Glutamatergic neuron (in vitro differentiated cells): ENCODE results near the gene C14orf180. TPM values are rescaled to one million over a fixed set of nuclear protein-coding genes. Genes with fewer than 3 reads are reported as not detected.
A peak's percentile ranks its signal among the peaks of the same experiment; 100 is the strongest.

ENCODE experiments used
- DNase-seq: peaks from one replicate; pipeline ENCODE4 v3.0.0; 2022
- H3K27ac Mint-ChIP-seq: one replicate; pipeline ENCODE4 v1.8.0; 2020; ENCODE audit warnings: mild to moderate bottlenecking, mixed read lengths, inconsistent platforms; ENCODE audit not compliant: unreplicated experiment
- H3K27me3 Mint-ChIP-seq: one replicate; pipeline ENCODE4 v1.8.0; 2020; ENCODE audit warnings: mild to moderate bottlenecking, moderate library complexity, mixed read lengths, inconsistent platforms; ENCODE audit not compliant: unreplicated experiment
- H3K36me3 Mint-ChIP-seq: one replicate; pipeline ENCODE4 v1.8.0; 2020; ENCODE audit warnings: mild to moderate bottlenecking, mixed read lengths, inconsistent platforms; ENCODE audit not compliant: unreplicated experiment
- H3K4me1 Mint-ChIP-seq: one replicate; pipeline ENCODE4 v1.8.0; 2020; ENCODE audit warnings: mild to moderate bottlenecking, low read depth, mixed read lengths, inconsistent platforms; ENCODE audit not compliant: unreplicated experiment
- H3K4me3 Mint-ChIP-seq: one replicate; pipeline ENCODE4 v1.8.0; 2020; ENCODE audit warnings: mild to moderate bottlenecking, mixed read lengths, inconsistent platforms; ENCODE audit not compliant: unreplicated experiment
- H3K9me3 Mint-ChIP-seq: one replicate; pipeline ENCODE4 v1.8.0; 2020; ENCODE audit warnings: mild to moderate bottlenecking, moderate library complexity, mixed read lengths, inconsistent platforms; ENCODE audit not compliant: unreplicated experiment
- CTCF ChIP-seq: fragments of 200-600 bp; sonication (generic); IDR thresholded peaks from one replicate; pipeline ENCODE4 v1.5.0; 2021; ENCODE audit not compliant: partially characterized antibody, unreplicated experiment
- total RNA-seq: library from RNA; stranded (reverse); fragmentation: NEBNext Ultra II Directional; extraction: Animal tissue kit (Norgen Biotek cat#: 25700); gene quantifications from one replicate; pipeline ENCODE4 v1.2.1, GENCODE V29; 2021; ENCODE audit not compliant: unreplicated experiment

Gene C14orf180
- total RNA-seq, 1 donor from 2014 or later = not detected

- DNase-seq = no peak
- peaks cover 11% of the 10 kb centered on the region for H3K9me3 Mint-ChIP-seq
- H3K27me3 Mint-ChIP-seq = peaks cover 24% of the 10 kb centered on the region
- peaks cover 9% of the 10 kb centered on the region for H3K36me3 Mint-ChIP-seq
- H3K4me1 Mint-ChIP-seq = peaks cover 3% of the 10 kb centered on the region
- peak within 1 kb of the TSS; percentile 74 for H3K27ac Mint-ChIP-seq
- H3K4me3 Mint-ChIP-seq = peak within 1 kb of the TSS; percentile 87
- no peak for TF ChIP-seq CTCF
These were observed 25.2 kb downstream of the C14orf180 start, which contains the start of gene TMEM179 for GRCh38 chr14:104604458-104605449. TMEM179 (minus strand) TSS chr14:104604772; CDS start chr14:104604741, 31 bp downstream.

GRCh38 chr14:104609666-104610065 is 30.1 kb downstream of the C14orf180 start:
- Mint-ChIP-seq H3K27me3 (peaks cover 11% of the 10 kb centered on the region), H3K9me3 (peaks cover 8% of the 10 kb centered on the region), H3K4me1 (no peaks in the 10 kb centered on the region), H3K27ac (no peak overlapping the region), H3K36me3 (peaks cover 4% of the 10 kb centered on the region), H3K4me3 (no peak overlapping the region)
- TF ChIP-seq CTCF = no peak
- DNase-seq = no peak

- Mint-ChIP-seq H3K36me3 (peaks cover 4% of the 10 kb centered on the region), H3K4me3 (no peak overlapping the region), H3K9me3 (peaks cover 3% of the 10 kb centered on the region), H3K27me3 (peaks cover 5% of the 10 kb centered on the region), H3K4me1 (no peaks in the 10 kb centered on the region), H3K27ac (no peak overlapping the region)
- TF ChIP-seq CTCF = no peak
- DNase-seq = no peak
These were observed 31.3 kb downstream of the C14orf180 start for GRCh38 chr14:104610749-104611310.

GRCh38 chr14:104611881-104612280 is 32.3 kb downstream of the C14orf180 start:
- Mint-ChIP-seq H3K27me3 (peaks cover 4% of the 10 kb centered on the region), H3K4me3 (no peak overlapping the region), H3K27ac (no peak overlapping the region), H3K36me3 (peaks cover 3% of the 10 kb centered on the region), H3K4me1 (no peaks in the 10 kb centered on the region), H3K9me3 (peaks cover 3% of the 10 kb centered on the region)
- no peak for DNase-seq
- no peak for TF ChIP-seq CTCF
